HEK293 (cell line): Measurements from ENCODE around the gene HMX3.

Experiments
- CTCF ChIA-PET: fragments of 350-600 bp; formaldehyde crosslinking; extraction: SDS; loops from one replicate; lab custom pipeline; 2021; ENCODE audit warnings: antibody characterized with exemption; lab: Yijun Ruan, JAX
- POLR2A ChIA-PET: fragments of 300-600 bp; formaldehyde crosslinking; extraction: SDS; loops from one replicate; lab custom pipeline; 2020; ENCODE audit warnings: antibody characterized with exemption, inconsistent platforms; lab: Yijun Ruan, JAX
- H3K27ac ChIP-seq: fragments of 200-500 bp; sonication (Bioruptor generic); 2 replicates; pipeline ENCODE4 v1.5.1; 2014; ENCODE audit warnings: low read depth, low read length, control low read depth, inconsistent platforms; ENCODE audit errors: extremely low read depth
- H3K36me3 ChIP-seq, 2 experiments: fragments of 200-500 bp in 1 of 2; sonication (Bioruptor generic) in 1 of 2; 1 replicate in 1 of 2; 2 replicates in 1 of 2; pipeline ENCODE4 v1.5.1; 2014 to 2017; ENCODE audit warnings: inconsistent platforms in 2 of 2, low read length in 2 of 2; ENCODE audit not compliant: control insufficient read depth in 2 of 2, insufficient read depth in 1 of 2
- H3K4me1 ChIP-seq: fragments of 200-500 bp; sonication (Bioruptor generic); 2 replicates; pipeline ENCODE4 v1.5.1; 2014; ENCODE audit warnings: mild to moderate bottlenecking, low read length, inconsistent platforms; ENCODE audit not compliant: control insufficient read depth, insufficient read depth
- H3K4me3 ChIP-seq: 2 replicates; pipeline ENCODE4 v1.5.1; 2011; ENCODE audit warnings: low read depth, mild to moderate bottlenecking, control low read depth, low read length, moderate library complexity
- H3K9me3 ChIP-seq: fragments of 200-500 bp; sonication (Bioruptor generic); 2 replicates; pipeline ENCODE4 v1.5.1; 2014; ENCODE audit warnings: low read depth, low read length, inconsistent platforms; ENCODE audit not compliant: control insufficient read depth, insufficient read depth
- IKZF3 ChIP-seq: fragments of 450-650 bp; IDR thresholded peaks from 2 replicates; pipeline ENCODE4 v1.5.0; 2018; ENCODE audit warnings: missing biosample characterization, mild to moderate bottlenecking, missing genetic modification characterization, moderate library complexity
- SCRT2 ChIP-seq: fragments of 450-650 bp; formaldehyde crosslinking; IDR thresholded peaks from 2 replicates; pipeline ENCODE4 v1.5.1; 2016; ENCODE audit warnings: missing biosample characterization, missing genetic modification characterization
- ZBTB1 ChIP-seq: fragments of 450-650 bp; formaldehyde crosslinking; IDR thresholded peaks from 2 replicates; pipeline ENCODE4 v1.5.1; 2016; ENCODE audit warnings: missing biosample characterization, missing genetic modification characterization
- ZBTB10 ChIP-seq: fragments of 450-650 bp; formaldehyde crosslinking; IDR thresholded peaks from 2 replicates; pipeline ENCODE4 v1.5.1; 2016; ENCODE audit warnings: missing biosample characterization, missing genetic modification characterization
- ZBTB6 ChIP-seq: fragments of 450-650 bp; formaldehyde crosslinking; IDR thresholded peaks from 2 replicates; pipeline ENCODE4 v1.5.1; 2017; ENCODE audit warnings: missing biosample characterization, missing genetic modification characterization
- ZBTB7A ChIP-seq: fragments of 450-650 bp; formaldehyde crosslinking; IDR thresholded peaks from 2 replicates; pipeline ENCODE4 v1.5.1; 2016; ENCODE audit warnings: low read depth, missing biosample characterization, missing genetic modification characterization
- ZFP37 ChIP-seq: fragments of 450-650 bp; formaldehyde crosslinking; IDR thresholded peaks from 2 replicates; pipeline ENCODE4 v1.5.1; 2016; ENCODE audit warnings: missing biosample characterization, missing genetic modification characterization
- ZNF133 ChIP-seq: fragments of 450-650 bp; formaldehyde crosslinking; IDR thresholded peaks from 2 replicates; pipeline ENCODE4 v1.5.1; 2016; ENCODE audit warnings: missing biosample characterization, missing genetic modification characterization
- ZNF148 ChIP-seq: fragments of 450-650 bp; formaldehyde crosslinking; IDR thresholded peaks from 2 replicates; pipeline ENCODE4 v1.5.0; 2017; ENCODE audit warnings: missing biosample characterization, missing genetic modification characterization, borderline replicate concordance
- ZNF169 ChIP-seq: fragments of 450-650 bp; formaldehyde crosslinking; IDR thresholded peaks from 2 replicates; pipeline ENCODE4 v1.5.1; 2016; ENCODE audit warnings: missing biosample characterization, missing genetic modification characterization
- ZNF184 ChIP-seq: fragments of 450-650 bp; IDR thresholded peaks from 2 replicates; pipeline ENCODE4 v1.5.1; 2018; ENCODE audit warnings: missing biosample characterization, mild to moderate bottlenecking, missing genetic modification characterization
- ZNF19 ChIP-seq: fragments of 450-650 bp; formaldehyde crosslinking; IDR thresholded peaks from 2 replicates; pipeline ENCODE4; 2016; ENCODE audit warnings: missing biosample characterization, missing genetic modification characterization, low read depth
- ZNF211 ChIP-seq: fragments of 450-650 bp; formaldehyde crosslinking; IDR thresholded peaks from 2 replicates; pipeline ENCODE4 v1.5.1; 2016; ENCODE audit warnings: low read depth, missing biosample characterization, missing genetic modification characterization
- ZNF239 ChIP-seq: fragments of 450-650 bp; formaldehyde crosslinking; IDR thresholded peaks from 2 replicates; pipeline ENCODE4 v1.5.1; 2016; ENCODE audit warnings: missing biosample characterization, missing genetic modification characterization
- ZNF292 ChIP-seq: fragments of 450-650 bp; formaldehyde crosslinking; IDR thresholded peaks from 2 replicates; pipeline ENCODE4 v1.5.1; 2016; ENCODE audit warnings: low read depth, missing biosample characterization, missing genetic modification characterization, borderline replicate concordance
- ZNF549 ChIP-seq: fragments of 450-650 bp; IDR thresholded peaks from 2 replicates; pipeline ENCODE4 v1.5.1; 2018; ENCODE audit warnings: missing biosample characterization, missing genetic modification characterization, mild to moderate bottlenecking, inconsistent platforms, moderate library complexity
- ZNF580 ChIP-seq: fragments of 450-650 bp; formaldehyde crosslinking; IDR thresholded peaks from 2 replicates; pipeline ENCODE4 v1.5.1; 2016; ENCODE audit warnings: missing biosample characterization, missing genetic modification characterization
- ZNF596 ChIP-seq: fragments of 450-650 bp; IDR thresholded peaks from 2 replicates; pipeline ENCODE4 v1.5.0; 2018; ENCODE audit warnings: missing biosample characterization, mild to moderate bottlenecking, missing genetic modification characterization, moderate library complexity
- ZNF610 ChIP-seq: fragments of 450-650 bp; formaldehyde crosslinking; IDR thresholded peaks from 2 replicates; pipeline ENCODE4 v1.5.1; 2016; ENCODE audit warnings: missing biosample characterization, missing genetic modification characterization, borderline replicate concordance
- ZNF658 ChIP-seq: fragments of 450-650 bp; formaldehyde crosslinking; IDR thresholded peaks from 2 replicates; pipeline ENCODE4; 2016; ENCODE audit warnings: missing biosample characterization, missing genetic modification characterization
- TF ChIP-seq, protein P1 (sequence below): fragments of 450-650 bp; formaldehyde crosslinking; IDR thresholded peaks from 2 replicates; pipeline ENCODE4 v1.5.1; 2017; ENCODE audit warnings: missing biosample characterization, missing genetic modification characterization

The HMX3 gene

GRCh38 chr10:123150986-123151736, 15.4 kb downstream of the HMX3 start:
- Histone ChIP-seq H3K4me1 (peaks cover 5% of the 10 kb centered on the region), H3K4me3 (no peak overlapping the region), H3K27ac (no peak overlapping the region), H3K9me3 (no peaks in the 10 kb centered on the region), H3K36me3 (peaks cover 3 to 14% of the 10 kb centered on the region in 2 experiments)
- POLR2A ChIA-PET: no interaction called here
- TF ChIP-seq ZNF148 (tag by site-specific recombination) (no peak), ZNF19 (no peak), SCRT2 (no peak), ZNF549 (tag by site-specific recombination) (no peak), ZNF239 (tag by site-specific recombination) (no peak), ZFP37 (no peak), ZNF580 (tag by site-specific recombination) (no peak), ZBTB6 (tag by site-specific recombination) (no peak), ZBTB10 (tag by site-specific recombination) (no peak), ZNF292 (tag by site-specific recombination) (no peak), ZNF658 (no peak), ZNF169 (tag by site-specific recombination) (no peak), IKZF3 (tag by site-specific recombination) (no peak), ZNF133 (tag by site-specific recombination) (no peak), ZBTB7A (tag by site-specific recombination) (no peak)
- CTCF ChIA-PET: no interaction called here

- H3K27ac ChIP-seq: no peak overlapping the region
- POLR2A ChIA-PET: no interaction called here
- no peaks in the 10 kb centered on the region for H3K9me3 ChIP-seq
- TF ChIP-seq ZNF596 (tag by site-specific recombination) (no peak), ZNF211 (tag by site-specific recombination) (no peak), ZNF610 (tag by site-specific recombination) (no peak), ZNF239 (tag by site-specific recombination) (no peak), ZNF184 (tag by site-specific recombination) (no peak), ZBTB1 (no peak)
- TF ChIP-seq, protein P1, sequence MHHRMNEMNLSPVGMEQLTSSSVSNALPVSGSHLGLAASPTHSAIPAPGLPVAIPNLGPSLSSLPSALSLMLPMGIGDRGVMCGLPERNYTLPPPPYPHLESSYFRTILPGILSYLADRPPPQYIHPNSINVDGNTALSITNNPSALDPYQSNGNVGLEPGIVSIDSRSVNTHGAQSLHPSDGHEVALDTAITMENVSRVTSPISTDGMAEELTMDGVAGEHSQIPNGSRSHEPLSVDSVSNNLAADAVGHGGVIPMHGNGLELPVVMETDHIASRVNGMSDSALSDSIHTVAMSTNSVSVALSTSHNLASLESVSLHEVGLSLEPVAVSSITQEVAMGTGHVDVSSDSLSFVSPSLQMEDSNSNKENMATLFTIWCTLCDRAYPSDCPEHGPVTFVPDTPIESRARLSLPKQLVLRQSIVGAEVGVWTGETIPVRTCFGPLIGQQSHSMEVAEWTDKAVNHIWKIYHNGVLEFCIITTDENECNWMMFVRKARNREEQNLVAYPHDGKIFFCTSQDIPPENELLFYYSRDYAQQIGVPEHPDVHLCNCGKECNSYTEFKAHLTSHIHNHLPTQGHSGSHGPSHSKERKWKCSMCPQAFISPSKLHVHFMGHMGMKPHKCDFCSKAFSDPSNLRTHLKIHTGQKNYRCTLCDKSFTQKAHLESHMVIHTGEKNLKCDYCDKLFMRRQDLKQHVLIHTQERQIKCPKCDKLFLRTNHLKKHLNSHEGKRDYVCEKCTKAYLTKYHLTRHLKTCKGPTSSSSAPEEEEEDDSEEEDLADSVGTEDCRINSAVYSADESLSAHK (tag by site-specific recombination): no peak
- TF ChIP-seq, all 188 proteins: peak for 0
- Histone ChIP-seq H3K36me3 (peaks cover 9 to 20% of the 10 kb centered on the region in 2 experiments), H3K4me3 (no peak overlapping the region), H3K4me1 (peaks cover 6% of the 10 kb centered on the region)
- CTCF ChIA-PET: no interaction called here
Observed at GRCh38 chr10:123151737-123152135, 16.0 kb downstream of the HMX3 start.
